Neural cell (in vitro differentiated cells): Measurements from ENCODE around the gene OAF. TPM values are rescaled to one million over a fixed set of nuclear protein-coding genes. Genes with fewer than 3 reads are reported as not detected.

Experiments used
- H2AFZ ChIP-seq: fragments of 200-600, 300-800 bp; sonication (generic), shearing (Covaris generic); 2 replicates; pipeline ENCODE4 v1.6.0; 2014; ENCODE audit warnings: low read depth, mild to moderate bottlenecking, antibody characterized with exemption, low read length, moderate library complexity
- H3F3A ChIP-seq: fragments of 200-600 bp; shearing (Covaris generic); 2 replicates; pipeline ENCODE4 v1.6.1; 2016; ENCODE audit warnings: mild to moderate bottlenecking, moderate library complexity, mixed read lengths, antibody characterized with exemption, low read length; ENCODE audit not compliant: insufficient read depth, poor library complexity, severe bottlenecking
- H3K27ac ChIP-seq: fragments of 200-600, 300-800 bp; sonication (generic), shearing (Covaris generic); 2 replicates; pipeline ENCODE4 v1.5.1; 2014; ENCODE audit warnings: mild to moderate bottlenecking, low read length, moderate library complexity
- H3K27me3 ChIP-seq: fragments of 300-800, 200-600 bp; sonication (generic), shearing (Covaris generic); 2 replicates; pipeline ENCODE4 v1.6.0; 2014; ENCODE audit warnings: mild to moderate bottlenecking, low read depth, low read length, moderate library complexity; ENCODE audit not compliant: insufficient read depth
- H3K36me3 ChIP-seq: fragments of 300-800, 200-600 bp; sonication (generic), shearing (Covaris generic); 2 replicates; pipeline ENCODE4 v1.5.1; 2014; ENCODE audit warnings: mild to moderate bottlenecking, antibody characterized with exemption, low read length, moderate library complexity; ENCODE audit not compliant: insufficient read depth
- H3K4me2 ChIP-seq: fragments of 300-800, 200-600 bp; sonication (generic), shearing (Covaris generic); 2 replicates; pipeline ENCODE4 v1.6.0; 2014; ENCODE audit warnings: mild to moderate bottlenecking, low read length
- H3K4me3 ChIP-seq: fragments of 300-800, 200-600 bp; sonication (generic), shearing (Covaris generic); 2 replicates; pipeline ENCODE4 v1.5.1; 2014; ENCODE audit warnings: mild to moderate bottlenecking, low read length, moderate library complexity
- H3K79me2 ChIP-seq: fragments of 200-600 bp; shearing (Covaris generic); replicated peaks from 2 replicates; pipeline ENCODE4 v1.6.0; 2014; ENCODE audit warnings: mild to moderate bottlenecking, low read length, moderate library complexity; ENCODE audit not compliant: insufficient read depth
- H3K9ac ChIP-seq: fragments of 300-800, 200-600 bp; sonication (generic), shearing (Covaris generic); 2 replicates; pipeline ENCODE4 v1.6.1; 2016; ENCODE audit warnings: mild to moderate bottlenecking, low read length, mixed read lengths
- H3K9me2 ChIP-seq: fragments of 200-600 bp; shearing (Covaris generic); 2 replicates; pipeline ENCODE4 v1.6.1; 2016; ENCODE audit warnings: mild to moderate bottlenecking, low read length, mixed read lengths; ENCODE audit not compliant: insufficient read depth
- H3K9me3 ChIP-seq: fragments of 200-600, 300-800 bp; sonication (generic), shearing (Covaris generic); 2 replicates; pipeline ENCODE4 v1.6.1; 2016; ENCODE audit warnings: mild to moderate bottlenecking, mixed run types, low read length, moderate library complexity, mixed read lengths
- H4K20me1 ChIP-seq: fragments of 200-600 bp; shearing (Covaris generic); 2 replicates; pipeline ENCODE4 v1.6.1; 2016; ENCODE audit warnings: mild to moderate bottlenecking, mixed run types; ENCODE audit not compliant: insufficient read depth
- CTCF ChIP-seq: fragments of 450-650 bp; IDR thresholded peaks from 2 replicates; pipeline ENCODE4 v1.5.1; 2014; ENCODE audit warnings: antibody characterized with exemption, mild to moderate bottlenecking, moderate library complexity; ENCODE audit not compliant: poor library complexity, severe bottlenecking
- EP300 ChIP-seq: fragments of 450-650 bp; conservative IDR thresholded peaks from 2 replicates; pipeline ENCODE4 v1.6.1; 2014; ENCODE audit warnings: antibody characterized with exemption, mild to moderate bottlenecking, moderate library complexity; ENCODE audit not compliant: poor library complexity, severe bottlenecking
- EZH2 ChIP-seq: fragments of 200-600, 300-800 bp; shearing (Covaris generic), sonication (generic); IDR thresholded peaks from 2 replicates; pipeline ENCODE4 v1.6.1; 2014; ENCODE audit warnings: antibody characterized with exemption, low read length, borderline replicate concordance, mild to moderate bottlenecking; ENCODE audit not compliant: insufficient read depth, poor library complexity, severe bottlenecking
- MXI1 ChIP-seq: fragments of 450-650 bp; conservative IDR thresholded peaks from 2 replicates; pipeline ENCODE4 v1.6.1; 2014; ENCODE audit warnings: antibody characterized with exemption, mild to moderate bottlenecking; ENCODE audit not compliant: poor library complexity, severe bottlenecking
- POLR2AphosphoS5 ChIP-seq: IDR thresholded peaks from 2 replicates; pipeline ENCODE4 v1.6.1; 2012
- RAD21 ChIP-seq: fragments of 450-650 bp; conservative IDR thresholded peaks from 2 replicates; pipeline ENCODE4 v1.6.1; 2014; ENCODE audit warnings: antibody characterized with exemption, mild to moderate bottlenecking, moderate library complexity
- SMC3 ChIP-seq: fragments of 450-650 bp; conservative IDR thresholded peaks from 2 replicates; pipeline ENCODE4 v1.6.1; 2014; ENCODE audit warnings: antibody characterized with exemption, mild to moderate bottlenecking, moderate library complexity; ENCODE audit not compliant: poor library complexity
- TAF1 ChIP-seq: IDR thresholded peaks from 2 replicates; pipeline ENCODE4 v1.6.1; 2012; ENCODE audit warnings: low read depth
- polyA plus RNA-seq: library from polyadenylated mRNA; depleted of rRNA; stranded (reverse); fragments of >200 nt; gene quantifications from 2 replicates; pipeline ENCODE4 v1.2.3, GENCODE V29; 2014
- TF ChIP-seq, protein P1 (sequence below): IDR thresholded peaks from 2 replicates; pipeline ENCODE4 v1.6.1; 2012; ENCODE audit warnings: borderline replicate concordance

Gene OAF
- polyA plus RNA-seq, 1 donor from 2014 or later: 0.97 TPM

GRCh38 chr11:120236169-120237107 lies 25.6 kb downstream of the OAF start:
- Histone ChIP-seq H3K27me3 (peaks cover 30% of the 10 kb centered on the region), H3K27ac (no peak overlapping the region), H3K9ac (no peak overlapping the region), H3K79me2 (no peaks in the 10 kb centered on the region), H3F3A (no peaks in the 10 kb centered on the region), H3K9me2 (no peaks in the 10 kb centered on the region), H4K20me1 (no peaks in the 10 kb centered on the region), H3K36me3 (no peaks in the 10 kb centered on the region), H2AFZ (no peak overlapping the region), H3K4me3 (no peak overlapping the region), H3K9me3 (no peaks in the 10 kb centered on the region), H3K4me2 (no peak overlapping the region)
- TF ChIP-seq RAD21 (no peak), SMC3 (no peak), TAF1 (no peak), CTCF (no peak), EZH2 (no peak), EP300 (no peak), POLR2AphosphoS5 (no peak), MXI1 (no peak)
- TF ChIP-seq, protein P1, sequence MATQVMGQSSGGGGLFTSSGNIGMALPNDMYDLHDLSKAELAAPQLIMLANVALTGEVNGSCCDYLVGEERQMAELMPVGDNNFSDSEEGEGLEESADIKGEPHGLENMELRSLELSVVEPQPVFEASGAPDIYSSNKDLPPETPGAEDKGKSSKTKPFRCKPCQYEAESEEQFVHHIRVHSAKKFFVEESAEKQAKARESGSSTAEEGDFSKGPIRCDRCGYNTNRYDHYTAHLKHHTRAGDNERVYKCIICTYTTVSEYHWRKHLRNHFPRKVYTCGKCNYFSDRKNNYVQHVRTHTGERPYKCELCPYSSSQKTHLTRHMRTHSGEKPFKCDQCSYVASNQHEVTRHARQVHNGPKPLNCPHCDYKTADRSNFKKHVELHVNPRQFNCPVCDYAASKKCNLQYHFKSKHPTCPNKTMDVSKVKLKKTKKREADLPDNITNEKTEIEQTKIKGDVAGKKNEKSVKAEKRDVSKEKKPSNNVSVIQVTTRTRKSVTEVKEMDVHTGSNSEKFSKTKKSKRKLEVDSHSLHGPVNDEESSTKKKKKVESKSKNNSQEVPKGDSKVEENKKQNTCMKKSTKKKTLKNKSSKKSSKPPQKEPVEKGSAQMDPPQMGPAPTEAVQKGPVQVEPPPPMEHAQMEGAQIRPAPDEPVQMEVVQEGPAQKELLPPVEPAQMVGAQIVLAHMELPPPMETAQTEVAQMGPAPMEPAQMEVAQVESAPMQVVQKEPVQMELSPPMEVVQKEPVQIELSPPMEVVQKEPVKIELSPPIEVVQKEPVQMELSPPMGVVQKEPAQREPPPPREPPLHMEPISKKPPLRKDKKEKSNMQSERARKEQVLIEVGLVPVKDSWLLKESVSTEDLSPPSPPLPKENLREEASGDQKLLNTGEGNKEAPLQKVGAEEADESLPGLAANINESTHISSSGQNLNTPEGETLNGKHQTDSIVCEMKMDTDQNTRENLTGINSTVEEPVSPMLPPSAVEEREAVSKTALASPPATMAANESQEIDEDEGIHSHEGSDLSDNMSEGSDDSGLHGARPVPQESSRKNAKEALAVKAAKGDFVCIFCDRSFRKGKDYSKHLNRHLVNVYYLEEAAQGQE: no peak

DNA sequence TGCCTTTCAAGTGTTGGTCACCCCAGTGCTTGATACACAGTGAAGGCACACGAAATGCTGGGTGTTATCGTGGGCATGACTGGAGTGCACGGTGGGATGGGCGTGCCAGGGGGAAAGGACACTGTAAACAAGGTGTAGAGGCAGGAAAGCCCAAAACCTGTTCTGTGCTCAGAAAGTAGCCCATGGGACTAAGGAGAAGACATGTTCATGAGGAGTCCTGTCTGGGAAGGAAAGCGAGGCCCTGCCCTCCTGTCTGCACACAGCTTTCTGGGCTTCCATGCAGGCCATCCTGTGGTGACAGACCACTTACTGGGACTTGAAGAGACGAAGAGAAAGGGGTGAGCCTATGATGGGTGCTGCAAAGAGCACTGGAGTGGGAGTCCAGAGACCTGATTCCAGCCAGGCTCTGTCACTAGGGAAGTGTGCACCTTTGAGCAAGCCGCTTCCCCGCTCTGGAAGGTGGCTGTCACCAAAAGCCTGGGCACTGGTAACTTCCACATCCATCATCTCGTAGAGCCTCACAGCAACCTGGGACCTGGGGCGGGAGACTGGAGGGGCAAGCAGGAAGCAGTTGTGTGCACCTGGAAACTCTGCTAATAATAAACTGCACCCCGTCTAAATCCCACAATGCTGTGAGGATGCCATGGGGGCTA lies 28.3 kb downstream of the OAF start:
- no peaks in the 10 kb centered on the region for H3K79me2 ChIP-seq
- no peaks in the 10 kb centered on the region for H3F3A ChIP-seq
- no peak overlapping the region for H2AFZ ChIP-seq
- no peaks in the 10 kb centered on the region for H3K9me3 ChIP-seq
- no peak overlapping the region for H3K27ac ChIP-seq
- no peak overlapping the region for H3K9ac ChIP-seq
- no peak for TF ChIP-seq EP300
- TF ChIP-seq EZH2: no peak
- no peak for TF ChIP-seq POLR2AphosphoS5
- no peak for TF ChIP-seq MXI1
- H3K9me2 ChIP-seq: no peaks in the 10 kb centered on the region
- H3K36me3 ChIP-seq: no peaks in the 10 kb centered on the region
- no peak overlapping the region for H3K4me2 ChIP-seq
- H4K20me1 ChIP-seq: no peaks in the 10 kb centered on the region
- peaks cover 32% of the 10 kb centered on the region for H3K27me3 ChIP-seq
- no peak overlapping the region for H3K4me3 ChIP-seq
